MG63 (cell line): ENCODE results near the gene SMAD3. TPM values are rescaled to one million over a fixed set of nuclear protein-coding genes. Genes with fewer than 3 reads are reported as not detected.

Source experiments
- DNase-seq: peaks from one replicate; pipeline ENCODE4 v3.0.0-alpha.2; 2020
- H3K27me3 ChIP-seq: fragments of 250-450 bp; sonication (Bioruptor Pico); 2 replicates; pipeline ENCODE4 v1.5.1; 2020; ENCODE audit warnings: mild to moderate bottlenecking, moderate library complexity
- H3K36me3 ChIP-seq: fragments of 250-450 bp; sonication (Bioruptor Pico); 2 replicates; pipeline ENCODE4 v1.5.1; 2020; ENCODE audit warnings: mild to moderate bottlenecking, moderate library complexity
- H3K4me3 ChIP-seq: fragments of 250-450 bp; sonication (Bioruptor Pico); 2 replicates; pipeline ENCODE4 v1.5.1; 2020; ENCODE audit warnings: mild to moderate bottlenecking, moderate library complexity
- H3K9me3 ChIP-seq: fragments of 250-450 bp; sonication (Bioruptor Pico); 2 replicates; pipeline ENCODE4 v1.5.1; 2020; ENCODE audit warnings: mild to moderate bottlenecking, moderate library complexity
- total RNA-seq: library from RNA; depleted of rRNA; stranded (reverse); fragments of >200 nt; shearing (Covaris generic); gene quantifications from 2 replicates; pipeline ENCODE4 v1.2.3, GENCODE V29; 2014; ENCODE audit warnings: low replicate concordance

The SMAD3 gene
- total RNA-seq, 1 experiment from 2014 or later: 38.2 TPM

DNA sequence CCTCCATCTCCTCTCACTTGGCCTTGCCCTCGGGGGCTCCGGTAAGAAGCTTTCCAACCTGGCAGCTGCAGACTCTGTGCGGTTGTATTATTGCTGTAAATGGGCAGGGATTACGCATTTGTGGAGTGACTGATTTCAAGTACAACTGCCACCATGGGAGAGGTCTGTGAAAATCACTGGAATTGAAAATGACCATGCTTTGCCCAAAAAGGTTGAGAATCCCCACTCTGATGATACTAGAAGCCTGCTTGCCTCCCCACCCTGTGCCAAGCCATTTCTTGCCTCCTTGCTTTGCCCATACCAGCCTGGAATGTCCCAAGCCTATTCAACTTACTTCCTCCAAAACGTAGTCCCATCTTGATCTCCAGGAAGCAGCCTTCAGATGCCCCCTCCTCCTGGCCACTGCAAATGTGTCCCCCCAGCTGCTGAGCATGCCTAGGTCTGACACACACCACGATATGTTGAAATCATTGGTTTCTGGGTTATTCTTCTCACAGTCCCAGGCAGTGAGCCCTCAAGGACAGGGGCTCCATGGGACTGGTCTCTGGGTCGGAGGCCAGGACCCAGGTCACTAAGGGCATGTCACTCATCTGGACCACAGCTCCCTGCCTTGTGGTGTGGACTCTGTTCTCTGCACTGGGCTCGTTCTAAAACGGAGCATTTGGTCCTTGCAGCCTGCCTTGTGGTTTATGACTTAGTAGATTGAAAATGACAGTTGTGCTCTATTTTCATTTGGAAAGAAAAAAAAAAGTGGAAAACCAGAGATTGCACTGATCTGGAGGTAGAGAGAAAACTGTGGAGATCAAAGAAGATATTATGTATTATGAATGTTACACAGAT, 42.9 kb downstream of the SMAD3 start:
- no peak overlapping the region for H3K4me3 ChIP-seq
- H3K9me3 ChIP-seq: peaks cover 11% of the 10 kb centered on the region
- no peak for DNase-seq
- no peaks in the 10 kb centered on the region for H3K27me3 ChIP-seq
- H3K36me3 ChIP-seq: peaks cover 79% of the 10 kb centered on the region

DNA sequence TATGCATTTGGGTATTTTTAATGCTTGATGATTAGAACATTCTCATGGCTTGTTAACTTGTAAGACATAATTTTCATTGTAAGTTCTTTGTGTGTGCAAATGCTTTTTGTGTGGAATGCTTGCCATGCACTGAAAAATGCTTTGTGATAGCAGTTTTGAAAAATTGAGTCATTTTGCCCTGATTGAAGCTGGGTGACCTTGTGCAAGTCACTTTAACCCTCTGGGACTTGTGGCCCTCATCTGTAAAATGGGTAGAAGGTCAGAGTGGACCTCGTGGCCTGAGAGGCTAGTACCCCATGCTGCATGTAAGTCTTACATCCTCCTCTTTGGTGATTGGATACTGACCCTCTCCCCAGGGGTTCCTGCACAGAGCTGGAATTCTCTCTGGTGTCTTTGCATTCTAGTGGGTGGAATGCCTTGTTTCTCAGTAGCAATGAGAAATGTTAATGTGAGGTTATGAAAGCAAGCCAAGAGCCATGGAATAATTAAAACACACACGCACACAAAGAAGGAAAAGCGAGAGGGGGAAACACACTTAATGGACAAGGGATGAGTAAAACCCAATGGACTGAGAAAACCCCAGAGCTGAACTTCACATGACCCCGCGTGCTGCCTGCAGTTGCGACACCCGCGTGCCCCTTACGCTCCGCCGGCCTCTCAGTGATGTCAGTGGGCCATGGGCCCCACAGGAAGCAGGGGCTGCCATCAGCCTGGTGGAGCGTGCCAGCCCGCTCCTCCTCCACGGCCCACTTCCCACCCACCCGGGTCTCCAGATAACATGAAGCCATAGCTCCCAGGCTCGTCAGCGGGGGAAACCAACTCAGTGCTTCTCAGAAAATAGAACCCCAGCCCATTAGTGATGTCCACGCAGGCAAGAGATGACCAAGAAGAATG, 44.0 kb downstream of the SMAD3 start:
- H3K36me3 ChIP-seq: peaks cover 79% of the 10 kb centered on the region
- DNase-seq: peak; percentile 55
- no peaks in the 10 kb centered on the region for H3K27me3 ChIP-seq
- peaks cover 11% of the 10 kb centered on the region for H3K9me3 ChIP-seq
- H3K4me3 ChIP-seq: no peak overlapping the region

DNA sequence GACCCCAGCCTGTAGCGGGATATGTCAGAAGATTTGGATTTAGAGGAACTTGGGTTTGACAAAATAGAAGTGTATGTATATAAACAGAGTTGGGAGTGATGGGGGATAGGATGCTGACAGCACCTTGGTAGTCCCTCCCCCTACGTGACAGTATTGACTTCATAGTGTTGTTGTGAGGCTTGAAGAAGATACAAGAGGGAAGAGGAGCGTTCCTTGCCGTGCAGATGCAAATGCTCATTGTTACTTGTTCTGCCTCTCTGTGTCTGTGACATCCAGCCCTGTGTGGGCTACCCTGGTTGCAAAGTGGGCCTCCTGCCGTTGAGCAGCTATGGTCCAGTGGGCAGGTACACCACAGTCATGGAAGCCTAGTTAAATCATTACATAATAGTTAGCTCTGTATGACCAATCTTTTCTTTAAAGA, 45.0 kb downstream of the SMAD3 start:
- H3K9me3 ChIP-seq: peaks cover 11% of the 10 kb centered on the region
- H3K4me3 ChIP-seq: no peak overlapping the region
- DNase-seq: no peak
- H3K36me3 ChIP-seq: peaks cover 82% of the 10 kb centered on the region
- no peaks in the 10 kb centered on the region for H3K27me3 ChIP-seq

DNA sequence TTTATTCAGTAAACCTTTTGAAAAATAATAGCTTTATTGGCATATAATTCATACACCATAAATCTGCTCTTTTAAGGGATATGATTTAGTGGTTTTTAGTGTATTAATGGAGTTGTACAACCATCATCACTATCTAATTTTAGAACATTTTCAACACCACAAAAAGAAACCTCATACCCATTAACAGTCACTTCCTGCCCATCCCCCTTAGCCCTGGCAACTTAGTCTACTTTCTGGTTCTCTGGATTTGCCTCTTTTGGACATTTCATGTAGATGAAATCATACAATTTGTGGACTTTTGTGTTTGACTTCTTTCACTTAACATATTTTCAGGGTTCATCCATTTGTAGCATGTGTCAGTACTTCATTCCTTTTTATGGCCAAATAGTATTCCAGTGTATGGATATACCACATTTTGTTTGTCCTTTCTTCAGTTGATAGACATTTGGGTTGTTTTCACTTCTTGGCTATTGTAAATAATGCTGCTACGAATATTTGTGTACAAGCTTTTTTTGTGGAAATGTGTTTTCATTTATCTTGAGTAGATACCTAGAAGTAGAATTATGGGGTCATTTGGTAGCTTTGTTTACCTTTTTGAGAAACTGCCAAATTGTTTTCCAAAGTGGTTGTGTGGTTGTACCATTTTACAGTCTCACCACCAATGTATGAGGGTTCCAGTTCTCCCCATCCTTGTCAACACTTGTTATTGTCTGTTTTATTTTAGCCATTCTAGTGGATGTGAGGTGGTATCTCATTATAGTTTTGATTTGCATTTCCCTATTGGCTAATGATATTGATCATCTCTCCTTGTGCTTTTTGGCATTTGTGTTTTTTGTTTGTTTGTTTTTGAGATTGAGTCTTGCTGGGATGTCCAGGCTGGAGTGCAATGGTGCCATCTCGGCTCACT, 45.8 kb downstream of the SMAD3 start:
- no peak for DNase-seq
- Histone ChIP-seq H3K36me3 (peaks cover 85% of the 10 kb centered on the region), H3K9me3 (peaks cover 11% of the 10 kb centered on the region), H3K4me3 (no peak overlapping the region), H3K27me3 (no peaks in the 10 kb centered on the region)

DNA sequence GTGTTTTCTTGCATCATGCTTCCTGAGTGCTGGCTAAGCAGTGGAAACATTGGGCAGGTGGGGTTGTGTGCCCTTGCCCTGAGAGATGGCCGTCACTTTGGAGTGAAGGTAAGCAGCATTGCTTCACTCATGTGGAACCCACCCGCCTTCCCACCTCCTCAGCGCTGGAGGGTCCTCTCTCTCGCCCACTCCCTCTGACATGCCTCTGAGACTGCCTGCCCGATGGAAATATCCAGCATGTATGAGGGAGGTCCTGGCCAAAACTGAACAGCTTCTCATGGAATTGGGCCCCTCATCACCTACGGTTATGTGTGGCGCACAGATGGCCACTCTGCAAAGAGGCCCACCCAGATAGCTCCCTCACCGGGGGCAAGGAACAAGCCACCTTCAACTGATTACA, 48.6 kb downstream of the SMAD3 start:
- peaks cover 11% of the 10 kb centered on the region for H3K9me3 ChIP-seq
- no peak for DNase-seq
- H3K36me3 ChIP-seq: peaks cover 91% of the 10 kb centered on the region
- no peak overlapping the region for H3K4me3 ChIP-seq
- no peaks in the 10 kb centered on the region for H3K27me3 ChIP-seq

DNA sequence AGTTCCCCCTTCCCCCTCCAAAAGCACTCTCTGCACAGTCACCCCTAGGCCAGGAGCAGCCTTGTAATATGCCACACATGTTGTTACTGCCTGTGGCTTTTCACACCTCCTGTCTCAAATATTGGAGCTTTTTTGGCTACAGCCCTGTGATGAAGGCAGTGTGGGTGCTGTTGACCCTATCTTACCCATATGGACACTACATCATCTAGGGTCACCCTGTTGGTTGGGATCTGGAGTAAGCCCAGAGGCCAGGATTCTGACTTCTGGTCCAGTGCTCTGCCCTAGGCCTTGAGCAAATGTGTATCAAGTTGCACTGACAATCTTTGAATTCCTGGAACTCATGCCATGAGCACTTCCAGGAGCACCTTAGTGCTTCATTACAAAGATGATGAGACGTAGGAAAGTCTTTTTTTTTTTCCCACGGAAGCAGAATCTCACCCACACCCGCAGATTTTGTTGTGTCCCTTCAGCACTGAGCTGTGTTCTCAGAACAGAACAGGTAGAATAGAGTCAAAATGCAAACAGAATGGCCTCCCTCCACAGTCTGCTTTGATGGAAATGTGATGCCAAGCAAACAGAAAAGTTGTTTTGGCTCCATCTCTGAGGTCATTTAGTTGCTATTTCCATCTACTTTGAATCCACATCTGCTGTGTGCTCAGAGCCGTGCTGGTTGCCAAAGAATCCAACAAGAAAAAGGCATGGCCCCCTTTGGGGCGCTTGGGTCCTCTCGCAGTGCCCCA, 49.6 kb downstream of the SMAD3 start:
- Histone ChIP-seq H3K9me3 (peaks cover 11% of the 10 kb centered on the region), H3K4me3 (no peak overlapping the region)
- DNase-seq: no peak

DNA sequence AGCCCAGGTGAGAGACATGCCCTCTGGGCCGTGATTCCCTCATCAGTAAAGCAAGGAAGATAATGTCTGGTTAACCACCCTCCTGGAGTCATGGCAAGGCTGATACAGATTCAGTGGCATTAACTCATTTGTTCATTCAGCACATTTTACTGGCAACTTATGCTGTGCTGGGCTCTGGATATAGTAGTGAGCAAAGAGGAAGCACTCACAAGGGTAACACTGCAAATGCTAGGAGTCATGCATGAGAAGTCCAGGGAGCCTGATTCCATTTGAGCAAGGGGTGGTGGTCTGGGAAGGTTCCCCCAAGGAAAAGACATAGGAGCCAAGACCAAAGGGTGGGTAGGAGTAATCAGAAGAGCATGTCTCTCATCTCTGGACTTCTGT, 50.2 kb downstream of the SMAD3 start:
- no peak overlapping the region for H3K4me3 ChIP-seq
- DNase-seq: no peak
- no peaks in the 10 kb centered on the region for H3K27me3 ChIP-seq
- H3K36me3 ChIP-seq: peaks cover 88% of the 10 kb centered on the region
- H3K9me3 ChIP-seq: peaks cover 11% of the 10 kb centered on the region

More for the DNA sequence above, 49.6 kb downstream of the SMAD3 start:
- Histone ChIP-seq H3K27me3 (no peaks in the 10 kb centered on the region), H3K36me3 (peaks cover 86% of the 10 kb centered on the region)

DNA sequence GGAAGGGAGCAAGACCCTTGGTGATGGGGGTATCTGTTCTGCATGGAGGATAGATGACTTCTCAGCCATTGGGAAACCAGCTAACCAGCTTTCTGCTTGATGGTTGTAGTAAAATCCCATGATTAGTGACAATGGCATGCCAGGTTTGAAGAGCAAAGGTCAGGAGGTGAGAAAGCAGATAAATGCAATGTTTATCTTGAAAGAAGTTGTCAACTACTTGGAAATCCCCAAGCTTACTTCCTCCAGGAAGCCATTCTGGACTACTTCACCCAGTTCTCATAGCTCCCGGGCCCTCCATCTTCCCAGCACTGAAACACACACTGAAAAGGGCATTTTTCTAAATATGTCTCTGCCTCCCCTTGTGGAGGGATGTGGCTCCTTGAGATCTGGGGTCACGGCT, 51.3 kb downstream of the SMAD3 start:
- H3K9me3 ChIP-seq: peaks cover 3% of the 10 kb centered on the region; the same call in 1 of the 2 replicates
- peaks cover 81% of the 10 kb centered on the region for H3K36me3 ChIP-seq
- H3K4me3 ChIP-seq: no peak overlapping the region
- DNase-seq: no peak
- H3K27me3 ChIP-seq: no peaks in the 10 kb centered on the region

DNA sequence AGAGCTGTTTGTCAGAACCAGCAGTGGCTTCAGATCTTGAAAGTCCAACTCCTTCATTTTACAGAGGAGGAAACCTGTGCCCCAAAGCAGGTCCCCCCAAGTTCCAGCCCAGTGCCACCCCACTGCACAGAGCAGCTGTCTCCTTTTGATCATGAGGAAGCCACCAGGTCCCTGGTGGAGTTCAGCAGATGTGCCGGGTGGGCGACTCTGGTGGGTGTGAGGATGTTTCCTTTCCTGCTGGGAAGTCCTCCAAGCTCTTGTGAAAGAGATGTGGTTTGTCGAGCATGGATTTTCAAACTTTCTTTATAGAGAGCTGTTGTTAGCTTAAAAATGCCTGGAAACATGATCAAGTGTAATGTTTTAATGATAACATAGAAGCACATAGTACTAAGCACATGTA, 52.0 kb downstream of the SMAD3 start:
- peaks cover 85% of the 10 kb centered on the region for H3K36me3 ChIP-seq
- no peak for DNase-seq
- no peak overlapping the region for H3K4me3 ChIP-seq
- 0 out of 2 replicates have a peak, but pooled peaks cover 2% of the 10 kb centered on the region for H3K9me3 ChIP-seq
- H3K27me3 ChIP-seq: no peaks in the 10 kb centered on the region

DNA sequence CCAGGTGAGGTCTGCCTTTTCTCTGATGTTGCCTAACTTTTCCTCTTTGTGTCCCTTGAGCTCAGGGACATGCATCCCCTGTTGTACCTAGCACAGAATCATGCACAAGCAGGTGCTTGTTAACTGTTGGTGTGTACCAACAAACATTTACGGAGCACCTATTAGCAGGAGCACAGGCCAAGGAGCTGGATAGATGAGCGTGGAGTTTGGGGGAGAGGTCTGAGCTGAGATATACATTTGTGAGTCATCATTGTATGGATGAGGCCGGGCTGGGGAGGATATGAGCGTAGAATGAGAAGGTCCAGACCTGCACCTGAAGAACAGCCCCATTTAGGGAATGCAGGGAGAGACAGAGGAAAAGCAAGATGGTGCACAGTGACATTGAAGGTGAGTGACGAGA, 53.4 kb downstream of the SMAD3 start:
- no peak for DNase-seq
- no peak overlapping the region for H3K4me3 ChIP-seq
- H3K27me3 ChIP-seq: no peaks in the 10 kb centered on the region
- H3K9me3 ChIP-seq: no peaks in the 10 kb centered on the region
- H3K36me3 ChIP-seq: peaks cover 84% of the 10 kb centered on the region

DNA sequence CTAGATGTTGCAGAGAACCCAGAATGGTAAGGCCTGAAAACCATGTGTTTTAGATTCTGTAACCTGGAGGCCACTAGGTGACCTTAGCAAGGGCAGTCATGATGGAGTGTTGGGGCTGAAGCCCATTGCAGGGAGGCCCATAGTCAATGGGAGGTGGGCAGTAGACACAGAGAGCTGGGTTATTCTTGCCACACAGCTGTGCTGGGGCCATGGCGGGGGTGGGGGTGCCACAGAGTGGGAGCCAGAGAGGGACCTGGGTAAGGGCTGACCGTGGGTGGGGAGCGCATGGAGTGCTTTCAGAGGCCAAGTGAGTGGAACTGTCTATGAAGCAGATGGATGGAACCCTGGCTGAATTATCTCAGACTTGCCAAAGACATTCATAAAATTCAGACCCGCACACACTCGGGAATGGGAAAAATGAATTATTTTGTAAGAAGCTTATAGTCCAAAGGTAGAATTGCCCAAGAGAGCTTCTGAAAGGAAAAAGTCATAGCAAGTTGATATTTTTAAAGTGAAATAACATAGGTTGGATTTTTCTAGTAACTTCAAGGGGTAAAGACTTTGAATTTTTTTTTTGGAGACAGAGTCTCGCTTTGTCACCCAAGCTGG, 53.9 kb downstream of the SMAD3 start:
- no peak overlapping the region for H3K4me3 ChIP-seq
- no peak for DNase-seq
- H3K27me3 ChIP-seq: no peaks in the 10 kb centered on the region
- H3K36me3 ChIP-seq: peaks cover 82% of the 10 kb centered on the region
- H3K9me3 ChIP-seq: no peaks in the 10 kb centered on the region

DNA sequence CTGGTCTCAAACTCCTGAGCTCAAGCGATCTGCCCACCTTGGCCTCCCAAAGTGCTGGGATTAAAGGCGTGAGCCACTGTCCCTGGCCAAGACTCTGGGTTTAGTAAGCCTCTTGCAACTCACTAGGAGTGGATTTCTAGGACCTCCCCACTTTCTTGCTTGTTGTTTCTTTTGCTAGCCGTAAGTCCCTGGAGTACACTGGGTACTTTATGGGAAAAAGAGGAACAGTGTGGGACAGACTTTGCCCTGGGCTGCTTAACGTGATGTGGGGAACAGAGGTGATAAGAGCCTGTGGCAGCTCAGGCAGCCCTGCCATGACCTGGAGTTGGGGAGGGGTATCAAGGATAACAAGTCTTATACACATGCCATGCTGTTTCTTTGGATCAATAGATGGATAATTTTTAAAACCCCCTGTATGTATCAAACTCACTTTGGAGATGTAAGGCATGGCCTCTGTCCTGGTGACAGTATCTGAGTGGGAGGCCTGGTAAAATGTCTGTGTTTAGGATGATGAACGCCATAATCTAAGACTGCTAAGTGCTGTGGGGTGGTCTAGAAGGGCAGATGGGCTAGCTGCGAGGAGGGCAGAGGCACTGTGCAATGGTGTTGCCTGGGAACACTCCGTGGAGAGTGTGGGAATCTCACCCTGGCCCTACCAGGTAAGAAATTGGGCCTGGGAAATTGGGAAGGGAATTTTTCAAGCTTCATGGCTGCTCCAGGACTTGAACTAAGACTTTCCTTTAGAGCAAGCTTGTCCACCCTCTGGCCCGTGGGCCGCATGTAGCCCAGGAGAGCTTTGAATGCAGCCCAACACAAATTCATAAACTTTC, 54.8 kb downstream of the SMAD3 start:
- no peak for DNase-seq
- H3K27me3 ChIP-seq: no peaks in the 10 kb centered on the region
- no peak overlapping the region for H3K4me3 ChIP-seq
- peaks cover 79% of the 10 kb centered on the region for H3K36me3 ChIP-seq
- H3K9me3 ChIP-seq: no peaks in the 10 kb centered on the region

DNA sequence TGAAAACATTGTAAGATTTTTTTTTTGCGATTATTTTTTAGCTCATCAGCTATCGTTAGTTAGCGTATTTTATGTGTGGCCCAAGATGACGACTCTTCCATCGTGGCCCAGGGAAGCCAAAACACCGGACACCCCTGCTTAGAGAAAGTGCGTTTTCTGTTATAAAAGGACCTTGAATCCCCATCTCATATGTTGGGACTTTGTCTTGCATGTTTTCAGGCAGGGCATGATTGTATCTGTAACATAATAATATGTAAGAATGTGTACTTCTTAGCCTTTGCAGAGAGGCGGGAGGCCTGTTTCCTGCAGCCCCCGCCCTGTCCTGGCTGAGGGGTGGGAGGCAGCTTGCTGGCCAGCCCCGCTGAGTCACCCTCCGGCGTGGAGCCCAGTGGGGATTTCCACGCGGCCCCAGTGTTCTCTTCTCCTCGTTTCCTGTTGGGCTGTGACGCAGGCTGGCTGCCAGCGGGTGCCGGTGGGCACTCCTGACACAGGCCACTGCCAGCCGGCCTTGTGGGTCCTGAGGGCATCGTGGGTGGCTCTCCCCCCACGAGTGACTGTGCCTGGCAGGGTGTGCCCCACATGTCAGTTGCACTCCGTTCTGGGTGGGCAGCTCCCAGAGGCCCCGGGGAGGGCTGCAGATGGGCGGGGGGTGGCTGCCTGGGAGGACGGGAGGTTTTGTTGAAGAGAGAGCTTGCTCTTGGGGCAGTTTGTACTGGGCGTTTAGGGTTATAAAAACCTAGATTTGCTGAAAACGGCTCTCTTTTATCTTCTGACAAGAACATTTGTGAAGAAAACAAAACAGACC, 55.6 kb downstream of the SMAD3 start:
- Histone ChIP-seq H3K27me3 (no peaks in the 10 kb centered on the region), H3K9me3 (no peaks in the 10 kb centered on the region), H3K4me3 (no peak overlapping the region), H3K36me3 (peaks cover 75% of the 10 kb centered on the region)
- peak; percentile 98 for DNase-seq
